Activated B cell treated with CpG ODN at 0.5 μM for 24 hours (primary cell): ENCODE measurements around the gene SEC31A. TPM values are rescaled to one million over a fixed set of nuclear protein-coding genes. Genes with fewer than 3 reads are reported as not detected.

Experiments
- ATAC-seq: fragments of 200-7000 bp; cut with Tn5 transposase; one replicate; pipeline ENCODE4 v1.10.0; 2021; ENCODE audit warnings: low read depth, mild to moderate bottlenecking, moderate library complexity
- CTCF ChIA-PET: fragments of 350-600 bp; sonication (Branson Sonifier 250); formaldehyde crosslinking; loops from one replicate; lab custom pipeline; 2021; ENCODE audit warnings: antibody characterized with exemption; lab: Charles Lee
- POLR2A ChIA-PET: fragments of 350-600 bp; sonication (Branson Sonifier 250); formaldehyde crosslinking; loops from one replicate; lab custom pipeline; 2021; ENCODE audit warnings: antibody characterized with exemption; lab: Charles Lee
- DNase-seq: peaks from one replicate; pipeline ENCODE4 v3.0.0; 2022
- H3K27ac Mint-ChIP-seq: one replicate; pipeline ENCODE4 v1.8.0; 2020; ENCODE audit warnings: mixed read lengths
- H3K27me3 Mint-ChIP-seq: one replicate; pipeline ENCODE4 v1.8.0; 2021; ENCODE audit warnings: mixed read lengths
- H3K36me3 Mint-ChIP-seq: one replicate; pipeline ENCODE4 v1.8.0; 2021; ENCODE audit warnings: low read depth, mixed read lengths
- H3K4me1 Mint-ChIP-seq: one replicate; pipeline ENCODE4 v1.8.0; 2021; ENCODE audit warnings: mixed read lengths
- H3K4me3 Mint-ChIP-seq: one replicate; pipeline ENCODE4 v1.8.0; 2020; ENCODE audit warnings: mild to moderate bottlenecking, mixed read lengths
- H3K9me3 Mint-ChIP-seq: one replicate; pipeline ENCODE4 v1.8.0; 2020; ENCODE audit warnings: mixed read lengths
- intact Hi-C: fragments of 100-400 bp; cut with micrococcal nuclease; formaldehyde crosslinking; loops from one replicate; pipeline ENCODE4 v1.15.1; 2024
- total RNA-seq: library from RNA; stranded (reverse); gene quantifications from 2 replicates; pipeline ENCODE4 v1.2.3, GENCODE V29; 2022
- TF ChIP-seq, protein P1 (sequence below): fragments of 200-600 bp; IDR thresholded peaks from one replicate; pipeline ENCODE4 v1.8.0; 2022; ENCODE audit warnings: antibody characterized with exemption, mild to moderate bottlenecking

SEC31A gene
- total RNA-seq, 1 donor from 2014 or later, result 172 TPM

DNA sequence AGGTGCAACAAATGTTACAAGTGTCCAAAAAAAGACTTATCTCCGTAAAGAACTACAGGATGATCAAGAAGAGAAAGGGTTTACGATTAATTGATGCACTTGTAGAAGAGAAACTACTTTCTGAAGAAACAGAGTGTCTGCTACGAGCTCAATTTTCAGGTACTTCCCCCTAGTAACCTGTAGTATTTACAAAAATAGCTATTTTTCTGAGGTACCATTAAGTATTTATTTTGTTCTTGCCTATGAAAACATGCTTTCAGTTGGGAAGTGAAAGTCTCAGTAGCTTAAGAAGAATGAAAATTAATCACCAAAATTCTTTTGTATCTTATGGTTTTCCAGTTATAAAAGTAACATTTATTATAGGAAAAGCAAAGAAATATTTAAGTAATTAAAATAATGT is 15.5 kb upstream of the SEC31A start:
- DNase-seq (no peak), ATAC-seq (no peak)
- no peak overlapping the region for H3K4me3 Mint-ChIP-seq
- H3K36me3 Mint-ChIP-seq, result peaks cover 25% of the 10 kb centered on the region
- ChIA-PET POLR2A (no interaction called here), CTCF (interaction anchor here (0.8 kb wide), 1 partner anchor 9 kb away, joined by 3 read pairs; no protein-coding TSS in a partner anchor)
- TF ChIP-seq, protein P1, sequence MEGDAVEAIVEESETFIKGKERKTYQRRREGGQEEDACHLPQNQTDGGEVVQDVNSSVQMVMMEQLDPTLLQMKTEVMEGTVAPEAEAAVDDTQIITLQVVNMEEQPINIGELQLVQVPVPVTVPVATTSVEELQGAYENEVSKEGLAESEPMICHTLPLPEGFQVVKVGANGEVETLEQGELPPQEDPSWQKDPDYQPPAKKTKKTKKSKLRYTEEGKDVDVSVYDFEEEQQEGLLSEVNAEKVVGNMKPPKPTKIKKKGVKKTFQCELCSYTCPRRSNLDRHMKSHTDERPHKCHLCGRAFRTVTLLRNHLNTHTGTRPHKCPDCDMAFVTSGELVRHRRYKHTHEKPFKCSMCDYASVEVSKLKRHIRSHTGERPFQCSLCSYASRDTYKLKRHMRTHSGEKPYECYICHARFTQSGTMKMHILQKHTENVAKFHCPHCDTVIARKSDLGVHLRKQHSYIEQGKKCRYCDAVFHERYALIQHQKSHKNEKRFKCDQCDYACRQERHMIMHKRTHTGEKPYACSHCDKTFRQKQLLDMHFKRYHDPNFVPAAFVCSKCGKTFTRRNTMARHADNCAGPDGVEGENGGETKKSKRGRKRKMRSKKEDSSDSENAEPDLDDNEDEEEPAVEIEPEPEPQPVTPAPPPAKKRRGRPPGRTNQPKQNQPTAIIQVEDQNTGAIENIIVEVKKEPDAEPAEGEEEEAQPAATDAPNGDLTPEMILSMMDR, result no peak
- peaks cover 18% of the 10 kb centered on the region for H3K4me1 Mint-ChIP-seq
- no peaks in the 10 kb centered on the region for H3K27me3 Mint-ChIP-seq
- H3K9me3 Mint-ChIP-seq, result no peaks in the 10 kb centered on the region
- H3K27ac Mint-ChIP-seq, result no peak overlapping the region
- intact Hi-C loops, result no loop called here

DNA sequence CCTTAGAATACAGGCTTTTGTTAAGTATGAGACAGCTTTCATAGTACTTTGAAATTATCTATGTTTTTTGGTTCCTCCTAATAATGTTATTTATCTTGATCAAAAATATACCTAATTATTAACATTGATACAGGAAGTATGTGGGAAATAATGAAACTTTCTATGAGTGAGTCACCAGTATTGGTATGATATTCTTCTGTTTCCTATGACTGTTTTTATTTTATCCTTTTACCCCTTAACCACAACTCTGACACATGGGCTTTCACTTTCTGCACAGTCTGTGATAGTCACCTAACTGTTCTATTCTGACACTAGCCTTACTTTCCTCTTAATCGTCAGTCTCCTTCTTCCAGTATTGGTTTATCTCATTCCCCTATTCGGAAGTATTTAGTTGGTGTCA is 14.3 kb upstream of the SEC31A start:
- intact Hi-C loops, result loop anchor here (2.0 kb wide), 1 partner anchor 14 kb away; the partner anchor contains the start of gene SEC31A
- H3K27ac Mint-ChIP-seq, result peak overlapping the region; percentile 31
- DNase-seq (no peak), ATAC-seq (no peak)
- no peaks in the 10 kb centered on the region for H3K27me3 Mint-ChIP-seq
- CTCF ChIA-PET, result no interaction called here
- H3K4me1 Mint-ChIP-seq, result peaks cover 18% of the 10 kb centered on the region
- H3K9me3 Mint-ChIP-seq, result no peaks in the 10 kb centered on the region
- H3K4me3 Mint-ChIP-seq, result no peak overlapping the region
- peaks cover 19% of the 10 kb centered on the region for H3K36me3 Mint-ChIP-seq
- TF ChIP-seq, protein P1, result no peak
- POLR2A ChIA-PET, result no interaction called here

DNA sequence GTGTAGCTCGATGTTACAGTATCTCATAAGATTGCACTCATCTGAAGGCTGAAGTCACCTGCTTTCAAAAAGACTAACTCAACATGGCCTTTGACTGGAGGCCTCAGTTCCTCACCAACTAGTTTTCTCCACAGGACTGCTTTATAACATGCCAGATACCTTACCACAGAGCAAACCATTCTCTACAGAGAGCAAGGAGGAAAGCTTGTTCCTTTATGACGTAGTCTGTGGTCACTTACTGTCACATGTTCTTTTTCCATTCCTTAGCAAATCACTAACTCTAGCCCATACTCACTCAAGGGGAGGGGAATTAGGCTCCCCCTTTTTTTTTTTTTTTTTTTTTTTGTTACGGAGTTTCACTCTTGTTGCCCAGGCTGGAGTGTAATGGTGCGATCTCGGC is 12.8 kb upstream of the SEC31A start:
- ChIA-PET CTCF (no interaction called here), POLR2A (no interaction called here)
- DNase-seq (no peak), ATAC-seq (no peak)
- TF ChIP-seq, protein P1, result no peak
- no peak overlapping the region for H3K4me3 Mint-ChIP-seq
- peaks cover 18% of the 10 kb centered on the region for H3K4me1 Mint-ChIP-seq
- intact Hi-C loops, result loop anchor here (2.0 kb wide), 1 partner anchor 13 kb away; the partner anchor contains the start of gene SEC31A
- H3K36me3 Mint-ChIP-seq, result peaks cover 11% of the 10 kb centered on the region
- H3K27ac Mint-ChIP-seq, result no peak overlapping the region
- no peaks in the 10 kb centered on the region for H3K9me3 Mint-ChIP-seq
- H3K27me3 Mint-ChIP-seq, result no peaks in the 10 kb centered on the region

DNA sequence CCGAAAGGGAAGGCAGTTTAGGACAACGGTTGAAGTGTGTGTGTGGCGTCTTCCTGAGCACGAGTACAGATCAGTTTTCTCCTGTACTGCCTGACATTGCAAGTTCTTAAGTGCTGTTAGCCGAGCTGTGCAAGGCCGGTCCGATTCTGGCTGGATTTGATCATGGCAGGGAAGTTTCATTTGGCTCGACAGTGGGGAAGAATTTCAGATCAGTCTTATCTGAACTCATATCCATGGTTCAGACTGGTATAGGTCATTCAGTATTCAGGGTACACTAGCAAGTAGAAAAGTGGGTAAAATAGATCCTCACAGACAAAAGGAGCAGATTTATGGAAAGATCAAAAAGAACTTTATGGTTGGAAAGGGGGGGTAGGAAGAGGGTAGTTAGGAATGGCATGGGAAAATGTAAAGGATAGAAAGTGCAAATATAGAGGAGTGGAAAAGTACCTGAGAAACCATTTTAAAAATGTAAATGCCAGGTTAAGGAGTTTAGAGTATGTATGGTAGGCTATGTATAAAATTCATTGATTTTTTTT is 10.3 kb upstream of the SEC31A start:
- no peaks in the 10 kb centered on the region for H3K9me3 Mint-ChIP-seq
- peaks cover 23% of the 10 kb centered on the region for H3K4me1 Mint-ChIP-seq
- no peak for DNase-seq
- ChIA-PET CTCF (no interaction called here), POLR2A (interaction anchor here (0.6 to 3.0 kb wide), 10 partner anchors 10 to 554 kb away, joined by 3 to 33 read pairs (median 8); partner anchors contain the start of genes COPS4, COQ2, HELQ and HNRNPD)
- no peak overlapping the region for H3K27ac Mint-ChIP-seq
- ATAC-seq, result no peak
- H3K27me3 Mint-ChIP-seq, result no peaks in the 10 kb centered on the region
- H3K4me3 Mint-ChIP-seq, result no peak overlapping the region
- H3K36me3 Mint-ChIP-seq, result peaks cover 20% of the 10 kb centered on the region
- intact Hi-C loops, result loop anchor here (1.0 to 2.0 kb wide), 5 partner anchors 109 to 584 kb away; partner anchors contain the start of genes ABRAXAS1, HELQ and LIN54
- TF ChIP-seq, protein P1, result no peak

DNA sequence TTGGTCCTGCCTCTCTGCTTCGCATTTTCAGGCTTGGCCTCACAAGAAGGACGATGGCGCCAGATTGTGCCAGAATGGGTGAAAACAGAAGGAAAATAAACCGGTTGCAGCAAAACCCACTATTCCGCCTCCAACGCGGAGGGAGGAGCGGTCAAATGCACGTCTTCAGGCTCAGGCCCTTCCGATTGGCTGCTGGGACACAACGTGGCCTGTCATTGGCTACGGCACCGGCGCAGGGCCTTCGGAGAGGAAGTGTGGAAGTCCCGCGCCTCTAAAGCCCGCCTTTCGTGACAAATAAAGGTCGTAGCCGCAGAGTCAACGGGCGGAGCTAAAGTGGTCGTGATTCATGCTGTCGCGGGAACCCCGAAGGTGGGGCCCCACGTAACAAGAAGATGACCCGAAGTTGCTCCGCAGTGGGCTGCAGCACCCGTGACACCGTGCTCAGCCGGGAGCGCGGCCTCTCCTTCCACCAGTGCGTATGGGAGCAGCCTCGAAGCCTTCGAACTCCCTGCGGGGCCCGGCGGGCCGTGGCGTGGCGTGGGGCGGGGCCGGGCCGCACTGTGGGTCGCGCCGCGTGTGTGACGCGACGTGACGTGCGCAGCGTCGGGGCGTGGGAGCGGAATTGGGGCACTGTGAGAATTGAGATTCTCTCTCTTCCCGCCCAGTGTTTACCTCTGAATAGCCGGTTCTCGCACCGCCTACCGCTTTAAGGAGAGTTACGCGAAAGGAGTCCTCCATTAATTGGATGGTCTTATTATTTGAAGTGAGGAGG is 9.6 kb upstream of the SEC31A start, which contains the start of gene THAP9:
Gene THAP9 (plus strand): TSS at position 325 of the 772 bp plus-strand sequence. CDS start 68 bp downstream, at position 393.
- DNase-seq, result peak; percentile 92
- ChIA-PET CTCF (interaction anchor here (1.3 kb wide), 1 partner anchor 11 kb away, joined by 4 read pairs; no protein-coding TSS in a partner anchor), POLR2A (interaction anchor here (0.6 to 3.0 kb wide), 11 partner anchors 10 to 555 kb away, joined by 3 to 33 read pairs (median 7); partner anchors contain the start of genes COPS4, COQ2, HELQ and HNRNPD)
- intact Hi-C loops, result loop anchor here (1.0 to 2.0 kb wide), 10 partner anchors 9 to 584 kb away; partner anchors contain the start of genes ABRAXAS1, COPS4, COQ2 and HELQ
- no peaks in the 10 kb centered on the region for H3K9me3 Mint-ChIP-seq
- peak; percentile 90 for ATAC-seq
- TF ChIP-seq, protein P1, result no peak
- peaks cover 20% of the 10 kb centered on the region for H3K4me1 Mint-ChIP-seq
- peaks cover 18% of the 10 kb centered on the region for H3K36me3 Mint-ChIP-seq
- no peak within 1 kb of the TSS for H3K27ac Mint-ChIP-seq
- no peaks in the 10 kb centered on the region for H3K27me3 Mint-ChIP-seq
- H3K4me3 Mint-ChIP-seq, result no peak within 1 kb of the TSS
